IPS-NIHi7 (cell line): ENCODE measurements around the gene CHST9.
"Not testable (repeated sequence)": the region's sequence is repeated elsewhere in the genome, so short reads cannot be mapped to it uniquely, and the experiment has no call there.

ENCODE experiments used
- DNase-seq: peaks from one replicate; pipeline ENCODE4 v3.0.0; 2012; ENCODE audit warnings: mixed read lengths; ENCODE audit errors: extremely low spot score

The CHST9 gene, protein sequence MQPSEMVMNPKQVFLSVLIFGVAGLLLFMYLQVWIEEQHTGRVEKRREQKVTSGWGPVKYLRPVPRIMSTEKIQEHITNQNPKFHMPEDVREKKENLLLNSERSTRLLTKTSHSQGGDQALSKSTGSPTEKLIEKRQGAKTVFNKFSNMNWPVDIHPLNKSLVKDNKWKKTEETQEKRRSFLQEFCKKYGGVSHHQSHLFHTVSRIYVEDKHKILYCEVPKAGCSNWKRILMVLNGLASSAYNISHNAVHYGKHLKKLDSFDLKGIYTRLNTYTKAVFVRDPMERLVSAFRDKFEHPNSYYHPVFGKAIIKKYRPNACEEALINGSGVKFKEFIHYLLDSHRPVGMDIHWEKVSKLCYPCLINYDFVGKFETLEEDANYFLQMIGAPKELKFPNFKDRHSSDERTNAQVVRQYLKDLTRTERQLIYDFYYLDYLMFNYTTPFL

DNA sequence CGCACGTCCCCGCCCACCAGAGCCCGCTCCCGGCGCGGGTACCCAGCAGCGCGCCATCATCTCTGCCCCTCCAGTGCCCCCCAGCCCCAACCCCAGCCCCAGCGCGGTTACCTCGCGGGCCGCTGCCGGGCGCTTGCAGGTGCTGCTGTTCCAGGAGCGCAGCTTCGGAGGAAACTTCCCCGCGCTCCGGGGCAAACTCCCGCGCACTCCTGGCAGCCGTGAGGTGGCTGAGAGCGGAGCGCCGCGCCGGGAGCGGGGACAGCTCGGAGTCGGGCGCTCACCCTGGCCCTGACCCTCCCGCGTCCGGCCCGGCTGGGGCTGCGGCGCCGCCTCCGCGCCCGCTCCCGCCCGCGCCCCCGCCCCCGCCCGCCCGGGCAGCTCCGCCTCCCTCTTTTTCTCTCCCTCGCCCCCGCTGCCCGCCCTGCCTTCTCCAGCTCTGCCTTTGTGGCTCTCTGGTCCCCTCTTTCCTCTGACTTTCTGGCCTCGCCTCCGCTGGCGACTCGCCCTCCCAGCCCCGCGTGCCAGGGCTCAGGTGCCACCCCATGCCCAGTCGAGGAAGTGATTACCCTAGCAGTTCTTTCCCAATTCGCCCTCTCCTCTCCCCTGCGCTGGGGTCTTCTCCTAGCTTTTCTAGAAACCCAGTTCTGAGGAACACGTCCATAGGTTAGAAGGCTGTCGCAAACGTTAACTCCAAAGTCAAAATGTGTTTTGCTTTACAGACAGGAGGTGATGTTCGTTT lies at the start of gene CHST9:
CHST9 (minus strand) TSS at position 284 of the 739 bp plus-strand sequence. CDS start 42,499 bp downstream, outside the sequence.
- DNase-seq = peak; percentile 82

DNA sequence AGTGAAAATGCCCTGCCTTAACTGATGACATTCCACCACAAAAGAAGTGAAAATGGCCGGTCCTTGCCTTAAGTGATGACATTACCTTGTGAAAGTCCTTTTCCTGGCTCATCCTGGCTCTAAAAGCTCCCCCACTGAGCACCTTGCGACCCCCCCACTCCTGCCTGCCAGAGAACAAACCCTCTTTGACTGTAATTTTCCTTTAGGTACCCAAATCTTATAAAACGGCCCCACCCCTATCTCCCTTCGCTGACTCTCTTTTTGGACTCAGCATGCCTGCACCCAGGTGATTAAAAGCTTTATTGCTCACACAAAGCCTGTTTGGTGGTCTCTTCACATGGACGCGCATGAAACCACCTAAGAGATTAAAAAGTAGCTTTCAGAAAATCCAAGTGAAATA lies 47.2 kb upstream of the CHST9 start:
- DNase-seq = not testable (repeated sequence)

- DNase-seq = not testable (repeated sequence)
Observed at GRCh38 chr18:27231671-27232070, 46.6 kb upstream of the CHST9 start.

- not testable (repeated sequence) for DNase-seq
Observed at GRCh38 chr18:27231221-27231620, 46.1 kb upstream of the CHST9 start.

DNA sequence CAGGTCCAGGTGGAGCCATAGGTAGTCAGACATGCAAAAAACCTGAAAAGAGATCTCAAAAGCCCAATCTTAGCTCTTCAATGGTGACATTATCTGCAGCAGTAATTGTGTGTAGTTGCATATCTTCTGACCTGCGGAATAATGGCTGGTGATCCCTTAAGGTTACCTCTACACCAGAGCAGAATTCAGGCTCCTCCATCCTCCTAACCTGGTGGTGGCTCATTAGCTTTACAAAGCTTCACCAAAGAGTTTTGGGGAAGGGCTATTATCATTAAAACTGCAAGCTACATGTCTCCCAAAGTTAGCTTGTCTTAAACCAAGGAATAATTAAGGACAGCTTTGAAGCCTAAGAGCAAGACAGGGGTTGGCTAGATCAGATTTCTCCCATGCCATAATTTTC lies 42.6 kb upstream of the CHST9 start:
- DNase-seq = peak; percentile 28

- DNase-seq = no peak
Observed at GRCh38 chr18:27226556-27227075, 41.5 kb upstream of the CHST9 start.

DNA sequence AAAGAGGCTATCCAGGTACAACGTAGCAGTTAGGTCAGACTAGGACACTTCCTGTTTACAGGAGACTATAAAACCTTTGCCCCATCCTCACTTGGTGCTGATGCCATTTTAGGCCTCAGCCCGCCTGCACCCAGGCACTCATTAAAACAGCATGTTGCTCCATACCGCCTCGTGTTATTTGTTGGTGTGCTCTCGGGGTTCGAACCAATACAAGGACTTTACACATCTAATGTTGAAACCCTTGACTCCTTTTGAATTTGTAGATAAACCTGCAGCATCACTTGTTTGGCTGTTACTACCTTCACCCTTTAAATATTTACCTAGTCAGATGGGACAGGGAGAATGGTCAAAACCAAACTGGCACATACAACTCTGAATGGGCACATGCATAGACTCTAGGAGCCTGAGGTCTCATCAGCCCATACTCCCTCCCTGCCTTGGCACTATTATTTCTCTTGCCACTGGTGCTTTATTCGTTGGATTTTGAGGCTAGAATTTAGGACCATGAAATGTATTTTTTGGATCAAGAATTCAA lies 40.9 kb upstream of the CHST9 start:
- DNase-seq = no peak

- DNase-seq = no peak
Observed at GRCh38 chr18:27223526-27224291, 38.6 kb upstream of the CHST9 start.

- no peak for DNase-seq
Observed at GRCh38 chr18:27214831-27215230, 29.7 kb upstream of the CHST9 start.

- DNase-seq = no peak
Observed at GRCh38 chr18:27213123-27213717, 28.1 kb upstream of the CHST9 start.

GRCh38 chr18:27211569-27211968 lies 26.5 kb upstream of the CHST9 start:
- no peak for DNase-seq

DNA sequence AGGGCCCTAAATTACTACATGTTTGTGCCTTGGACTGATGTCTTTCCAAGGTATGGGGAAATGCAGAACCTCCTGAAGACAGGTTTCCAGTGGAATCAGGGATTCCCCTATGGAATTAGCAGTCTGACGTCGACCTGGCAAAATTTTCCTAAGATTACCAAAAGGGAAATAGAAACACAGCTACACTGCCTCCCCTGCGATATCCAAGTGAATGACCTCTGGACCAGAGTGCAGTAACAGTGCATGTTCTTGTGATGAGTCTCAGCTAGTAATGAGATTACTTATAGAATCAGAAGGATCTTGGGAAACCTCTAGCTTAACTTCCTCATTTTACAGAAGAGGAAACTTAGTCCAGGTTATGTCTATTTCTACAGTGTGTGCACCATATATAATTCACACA lies 21.3 kb upstream of the CHST9 start:
- no peak for DNase-seq

DNA sequence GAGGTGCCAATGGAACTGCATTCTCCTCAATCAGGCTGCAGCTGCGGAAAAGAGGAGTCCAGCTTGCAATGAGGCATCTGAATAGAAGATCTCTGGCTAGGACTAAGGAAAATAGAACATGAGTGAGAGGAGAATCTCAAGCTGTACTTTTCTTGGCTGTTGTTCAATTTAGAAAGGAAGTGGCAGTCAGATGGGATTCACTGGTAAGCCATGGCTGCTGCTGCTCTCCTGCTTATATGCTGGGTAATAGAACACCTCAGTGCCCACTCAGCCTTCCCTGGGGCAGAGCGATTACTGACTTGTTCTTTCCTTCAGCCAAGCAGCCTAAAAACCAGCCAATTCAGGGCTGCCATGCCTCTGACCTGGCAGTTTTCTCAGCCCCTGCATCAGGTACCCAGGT lies 17.6 kb upstream of the CHST9 start:
- no peak for DNase-seq

- no peak for DNase-seq
Observed at GRCh38 chr18:27198036-27198435, 12.9 kb upstream of the CHST9 start.

- DNase-seq = no peak
Observed at GRCh38 chr18:27188309-27188708, 3.2 kb upstream of the CHST9 start.

DNA sequence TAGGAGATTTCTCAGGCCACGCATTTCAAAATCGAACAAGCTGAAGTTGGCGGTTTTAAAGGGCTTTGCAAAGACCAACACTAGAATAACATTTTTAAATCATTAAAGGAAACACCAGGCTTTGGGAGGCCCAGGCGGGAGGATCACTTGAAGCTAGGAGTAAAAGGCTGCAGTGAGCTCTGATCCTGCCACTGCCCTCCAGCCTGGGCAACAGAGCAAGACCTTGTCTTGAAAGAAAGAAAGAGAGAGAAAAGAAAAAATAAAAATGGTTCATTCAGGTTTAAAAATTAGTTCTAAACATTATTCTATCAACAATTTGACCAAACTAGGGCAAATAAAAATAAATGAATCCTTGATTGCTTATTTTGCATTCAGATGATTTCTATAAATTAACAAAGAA lies 789 bp upstream of the CHST9 start:
- DNase-seq = no peak

- DNase-seq = peak; percentile 42
Observed at GRCh38 chr18:27184115-27185024, 738 bp downstream of the CHST9 start.

GRCh38 chr18:27181726-27182125 lies 3.4 kb downstream of the CHST9 start:
- no peak for DNase-seq

DNA sequence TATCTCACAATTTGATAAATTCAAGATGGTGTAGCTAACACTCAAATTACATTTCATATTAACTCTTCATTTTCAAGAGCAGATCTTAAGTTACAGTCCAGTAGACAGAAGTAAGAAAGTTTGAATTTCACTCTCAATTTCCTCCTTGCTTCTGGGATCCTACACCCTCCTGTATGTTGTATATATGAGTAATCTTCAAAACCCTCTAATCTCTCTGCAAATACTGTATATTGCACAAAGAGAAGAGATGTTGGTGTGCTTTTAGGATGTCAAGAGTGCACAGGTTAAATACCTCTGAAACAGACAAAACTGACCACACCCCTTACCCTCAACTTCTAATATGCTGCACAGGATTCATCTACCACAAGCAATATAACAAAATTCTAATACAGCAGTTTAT lies 6.7 kb downstream of the CHST9 start:
- no peak for DNase-seq

- peak; percentile 26 for DNase-seq
Observed at GRCh38 chr18:27175914-27176313, 9.2 kb downstream of the CHST9 start.
